ENCODE data around the gene ZYX.
"Not testable (repeated sequence)": the region's sequence is repeated elsewhere in the genome, so short reads cannot be mapped to it uniquely, and the experiment has no call there.

ZYX gene

GRCh38 chr7:143398616-143399015, 17.5 kb downstream of the ZYX start:
- no peak for DNase-seq

- no peak for DNase-seq
Measured at GRCh38 chr7:143399151-143399550, 18.0 kb downstream of the ZYX start.

GRCh38 chr7:143399642-143400041, 18.5 kb downstream of the ZYX start:
- DNase-seq = no peak

- no peak for DNase-seq
Measured at GRCh38 chr7:143401265-143401664, 20.1 kb downstream of the ZYX start.

GRCh38 chr7:143402233-143402632, 21.1 kb downstream of the ZYX start:
- DNase-seq = not testable (repeated sequence)

- no peak for DNase-seq
Measured at GRCh38 chr7:143405173-143406001, 24.2 kb downstream of the ZYX start.

GRCh38 chr7:143406002-143406357, 24.8 kb downstream of the ZYX start:
- DNase-seq = no peak

- DNase-seq = no peak
Measured at GRCh38 chr7:143407287-143408251, 26.4 kb downstream of the ZYX start.

GRCh38 chr7:143408252-143408685, 27.1 kb downstream of the ZYX start:
- DNase-seq = no peak

- DNase-seq = no peak
Measured at GRCh38 chr7:143408686-143409561, 27.8 kb downstream of the ZYX start, which contains the start of gene EPHA1. Gene EPHA1, minus strand, starts transcription at chr7:143408856. Its CDS starts 51 bp downstream, at chr7:143408805.

- no peak for DNase-seq
Measured at GRCh38 chr7:143410521-143411004, 29.4 kb downstream of the ZYX start.

- no peak for DNase-seq
Measured at GRCh38 chr7:143411976-143412708, 31.0 kb downstream of the ZYX start.

- no peak for DNase-seq
Measured at GRCh38 chr7:143413123-143413522, 32.0 kb downstream of the ZYX start.

- DNase-seq = not testable (repeated sequence)
Measured at GRCh38 chr7:143415209-143415608, 34.1 kb downstream of the ZYX start.

GRCh38 chr7:143415742-143416397, 34.7 kb downstream of the ZYX start:
- DNase-seq = no peak

GRCh38 chr7:143416565-143417149, 35.5 kb downstream of the ZYX start:
- DNase-seq = no peak

- DNase-seq = no peak
Measured at GRCh38 chr7:143417734-143418383, 36.7 kb downstream of the ZYX start.

- DNase-seq = no peak
Measured at GRCh38 chr7:143418681-143419458, 37.7 kb downstream of the ZYX start.

GRCh38 chr7:143419880-143420279, 38.7 kb downstream of the ZYX start:
- no peak for DNase-seq
